Left colon (tissue), 2 donors: ENCODE results near the gene BMF. TPM values are rescaled to one million over a fixed set of nuclear protein-coding genes. Genes with fewer than 3 reads are reported as not detected.
"Not testable (repeated sequence)": the region's sequence is repeated elsewhere in the genome, so short reads cannot be mapped to it uniquely, and the experiment has no call there.

Source experiments
- ATAC-seq: fragments of 200-7000 bp; cut with Tn5 transposase; one replicate; pipeline ENCODE4 v1.9.1; 2020; ENCODE audit warnings: mild to moderate bottlenecking, moderate library complexity
- DNase-seq, 2 donors: peaks; one replicate each; pipeline ENCODE4 v3.0.0-alpha.2; 2020
- intact Hi-C, 2 donors: fragments of 100-400 bp; cut with DNase I in 1 of 2; cut with micrococcal nuclease in 1 of 2; formaldehyde crosslinking; loops; one replicate each; pipeline versions ENCODE4 v1.11.2 to v1.14.0; 2022; cut with DNase I, micrococcal nuclease
- long read RNA-seq: library from polyadenylated mRNA; unstranded; transcript quantifications from one replicate; pipeline ENCODE4 v2.0.0, GENCODE V29; 2021
- total RNA-seq, 2 donors: library from RNA; stranded (reverse); fragmentation: NEBNext Ultra II Directional; extraction: Animal tissue kit (Norgen Biotek cat#: 25700); gene quantifications; one replicate each; pipeline ENCODE4 v1.2.1, GENCODE V29; 2021
- donor health status: DM: no; HTN: no; CAD: no.
- donor health status: DM: yes; HTN: yes; CAD: no.

BMF gene, protein sequence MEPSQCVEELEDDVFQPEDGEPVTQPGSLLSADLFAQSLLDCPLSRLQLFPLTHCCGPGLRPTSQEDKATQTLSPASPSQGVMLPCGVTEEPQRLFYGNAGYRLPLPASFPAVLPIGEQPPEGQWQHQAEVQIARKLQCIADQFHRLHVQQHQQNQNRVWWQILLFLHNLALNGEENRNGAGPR
- total RNA-seq: 10 to 100 TPM in 1 of 2 donors, 1 to 10 TPM in 1; 7.0 to 25.4 TPM
- long read RNA-seq: 0 reads

DNA sequence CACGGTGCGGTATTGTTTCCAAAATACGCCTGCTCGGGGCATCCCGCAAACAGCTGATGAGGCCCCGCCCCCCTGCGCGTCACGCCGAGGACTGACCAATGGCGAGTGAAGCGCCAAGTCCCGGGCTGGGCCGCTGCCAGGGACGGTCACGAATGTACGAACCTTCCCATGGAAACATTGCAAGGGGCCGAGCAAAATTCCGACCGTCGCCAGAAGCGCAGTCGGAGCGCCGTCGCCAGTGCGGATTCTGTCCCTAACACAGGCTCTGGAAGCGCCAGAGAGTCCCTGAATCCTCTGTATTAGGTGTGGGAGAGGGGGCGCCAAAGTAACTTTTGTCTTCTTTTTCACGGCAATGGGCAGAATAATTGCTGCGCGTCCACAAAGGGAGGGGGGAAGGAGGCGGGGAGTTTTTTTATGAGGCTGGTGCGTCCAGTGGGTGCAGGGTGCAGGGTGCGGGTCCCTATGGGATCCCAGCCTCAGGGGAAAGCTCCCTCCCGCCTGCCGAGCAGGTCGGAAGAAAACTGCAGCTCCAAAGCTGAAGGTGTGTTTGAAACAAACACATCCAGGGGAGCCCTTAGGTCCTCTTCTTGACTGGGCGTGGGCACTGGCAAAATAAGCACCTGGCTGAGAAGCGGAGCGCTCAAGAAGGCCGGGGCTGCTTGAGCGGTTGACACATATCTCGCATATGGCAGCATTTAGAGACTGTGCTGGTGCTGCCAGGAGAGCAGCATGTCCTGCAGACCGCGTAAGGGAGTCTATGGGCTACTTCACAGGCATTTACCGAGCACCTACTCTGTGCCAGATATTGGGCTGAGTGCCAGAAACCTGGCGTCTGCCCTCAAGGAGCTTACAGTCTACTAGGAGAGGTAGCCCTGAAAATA, at the start of gene BMF:
Gene BMF (minus strand): TSS at position 25 of the 881 bp plus-strand sequence. CDS start 2,793 bp downstream, outside the sequence.
- intact Hi-C loops: loop anchor here in 1 of 2 donors (5.0 kb wide), 1 partner anchor 62 kb away; no protein-coding TSS in a partner anchor
- ATAC-seq (peak; percentile 72), DNase-seq (peak; percentile 100)

DNA sequence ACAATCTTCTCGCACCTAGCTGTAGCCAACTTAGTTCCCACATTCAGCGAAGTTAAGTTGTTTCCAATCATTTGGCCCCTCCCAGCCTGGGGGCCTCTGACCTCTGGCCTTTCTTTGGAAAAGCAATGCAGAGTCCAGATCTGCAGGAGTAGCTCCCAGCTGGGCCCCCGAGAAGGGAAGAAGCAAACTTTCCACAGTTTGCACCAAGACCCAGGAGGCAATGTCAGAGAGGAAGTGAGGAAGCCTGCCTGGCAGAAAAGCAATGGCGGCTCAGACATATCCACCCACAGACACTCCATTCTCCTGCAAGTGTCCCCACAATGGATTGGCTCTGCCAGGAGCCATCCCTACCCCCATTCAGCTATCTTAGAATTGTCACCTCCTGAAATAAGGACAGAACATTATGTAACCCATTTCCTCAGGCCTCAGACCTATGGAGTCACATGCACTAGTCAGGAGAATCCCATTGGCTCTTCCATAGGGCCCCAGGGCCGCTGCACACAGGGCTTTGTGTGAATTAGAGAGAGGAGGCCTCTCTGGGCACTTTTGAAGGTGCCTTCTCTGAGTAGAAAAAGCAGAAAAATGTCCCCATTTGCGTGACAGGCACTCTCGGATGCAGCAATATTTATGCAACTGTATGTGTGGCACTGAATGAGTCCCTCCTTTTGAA, 49.2 kb upstream of the BMF start:
- intact Hi-C loops: no loop called here
- ATAC-seq (no peak), DNase-seq (no peak)

DNA sequence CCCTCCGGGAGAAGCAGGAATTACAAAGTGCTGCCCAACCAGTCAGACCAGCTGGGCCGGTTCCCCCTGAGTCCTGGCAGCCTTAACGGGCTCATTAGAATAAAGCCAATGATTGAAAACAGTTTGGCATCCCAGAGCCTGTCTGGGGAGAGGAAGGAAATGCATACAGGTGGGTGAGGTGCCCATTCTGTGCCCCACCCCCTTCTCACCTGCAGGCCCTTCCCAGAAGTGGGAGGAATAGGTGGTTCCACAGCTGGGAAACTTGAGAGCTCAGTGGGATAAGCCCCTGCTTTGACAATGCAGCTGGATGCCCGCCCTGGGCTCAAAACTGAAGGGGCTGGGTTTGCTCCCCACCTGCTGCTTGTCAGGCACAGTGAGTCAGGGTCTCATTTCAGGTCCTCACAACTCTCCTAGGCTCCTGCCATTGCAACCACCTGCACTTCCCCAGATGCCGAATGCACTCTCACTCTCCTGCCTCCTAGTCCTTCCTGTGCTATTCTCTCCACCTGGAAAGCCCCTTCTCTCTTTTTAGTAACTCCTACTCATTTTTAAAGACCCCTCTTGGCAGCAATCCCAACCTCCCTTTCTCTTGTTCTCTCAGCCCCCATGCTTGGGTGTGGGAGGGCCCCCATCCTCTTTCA, 46.7 kb upstream of the BMF start:
- intact Hi-C loops: no loop called here
- ATAC-seq (peak; percentile 96), DNase-seq (peak; percentile 60 to 78)

DNA sequence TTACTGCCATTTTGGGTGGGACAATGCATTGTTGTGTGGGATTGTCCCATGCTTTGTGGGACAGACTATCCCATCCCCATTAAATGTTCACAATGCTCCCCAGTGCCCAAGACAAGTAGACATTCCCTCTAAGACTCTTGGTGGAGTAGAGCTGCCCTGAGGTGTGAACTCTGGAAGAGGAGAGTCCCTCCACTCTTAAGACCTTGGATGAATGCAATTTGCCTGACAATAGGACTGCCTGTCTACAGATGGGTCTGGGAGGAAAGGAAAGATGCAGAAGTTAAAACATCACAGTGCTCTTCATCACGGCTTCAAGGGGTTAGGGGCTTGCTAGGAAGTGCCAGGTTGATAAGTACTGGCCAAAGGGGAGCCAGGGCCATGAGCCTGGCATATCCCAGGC, 46.1 kb upstream of the BMF start:
- ATAC-seq, intact Hi-C loops, DNase-seq: not testable (repeated sequence)

DNA sequence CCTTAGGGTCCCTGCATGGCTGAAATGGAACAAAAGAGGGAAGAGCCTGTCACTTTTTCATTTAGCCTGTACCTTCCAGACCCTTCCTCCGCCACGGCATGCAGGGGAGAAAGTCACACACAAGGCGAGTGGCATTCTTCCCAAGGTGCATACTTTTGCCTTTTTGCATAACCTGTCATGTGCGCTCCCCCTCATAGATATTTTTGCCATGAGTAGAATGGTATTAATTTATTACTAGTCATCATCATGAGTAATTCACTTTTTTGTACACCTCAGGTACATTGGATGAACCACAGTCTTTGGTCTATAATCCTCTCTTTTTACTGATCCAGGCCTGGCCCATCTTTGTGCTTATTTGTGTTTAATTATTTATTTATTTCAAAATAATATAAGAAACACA, 43.3 kb upstream of the BMF start:
- no peak for ATAC-seq
- intact Hi-C loops: no loop called here
- no peak for DNase-seq

DNA sequence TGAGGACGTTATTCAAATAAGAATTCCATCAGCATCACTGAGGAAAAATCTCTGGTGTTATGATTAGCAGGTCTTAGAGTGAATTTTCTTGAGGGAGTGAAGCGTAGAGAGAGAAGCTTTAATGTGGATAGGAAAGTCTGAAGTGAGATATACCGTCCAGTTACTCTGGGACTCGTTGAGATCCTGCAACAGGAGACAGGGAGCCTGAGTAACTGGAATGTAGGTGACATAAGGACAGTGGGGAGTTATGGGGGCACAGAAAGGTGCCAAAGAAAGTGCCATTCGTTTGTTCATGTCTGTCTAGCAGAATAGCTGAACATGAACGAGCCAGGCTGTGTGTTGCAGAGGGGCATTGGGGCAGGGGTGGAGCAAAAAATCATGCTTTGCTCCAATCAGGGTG, 42.8 kb upstream of the BMF start:
- DNase-seq: no peak
- no peak for ATAC-seq
- intact Hi-C loops: no loop called here

DNA sequence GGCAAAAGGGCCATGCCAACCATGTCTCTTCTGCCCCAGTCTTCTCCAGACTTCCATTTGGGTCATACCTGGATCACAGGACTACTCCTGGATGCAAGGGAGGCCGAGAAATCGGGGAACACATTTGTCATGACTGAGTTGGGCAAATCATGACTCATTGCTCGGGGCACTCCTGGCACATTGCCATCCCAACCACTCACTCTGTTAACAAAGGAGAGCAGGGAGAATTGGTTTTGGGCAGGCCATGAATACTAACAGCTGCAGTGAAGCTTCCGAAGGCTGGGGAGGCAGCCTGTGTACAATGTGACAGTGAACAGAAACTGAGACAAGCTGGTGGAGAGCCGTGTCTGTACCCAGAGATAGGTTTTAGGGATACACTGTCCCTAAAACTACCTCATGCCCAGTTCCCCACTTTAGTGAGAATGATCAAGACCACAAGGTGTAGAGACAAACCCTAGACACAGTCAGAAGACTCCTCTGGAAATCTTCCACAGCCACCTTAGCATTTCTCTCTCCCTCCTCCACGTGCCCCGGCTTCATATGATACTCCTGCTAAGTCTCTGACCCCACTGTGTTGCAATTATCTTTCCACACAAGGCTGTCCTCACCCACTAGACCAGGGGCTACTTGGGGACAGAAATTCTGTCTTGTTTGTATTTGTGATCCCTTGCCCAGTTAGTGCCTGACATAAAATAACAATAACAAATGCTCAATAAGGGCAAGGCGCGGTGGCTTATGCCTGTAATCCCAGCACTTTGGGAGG, 41.7 kb upstream of the BMF start:
- intact Hi-C loops: no loop called here
- no peak for ATAC-seq
- peak in 1 of 2 donors; percentile 18 for DNase-seq

DNA sequence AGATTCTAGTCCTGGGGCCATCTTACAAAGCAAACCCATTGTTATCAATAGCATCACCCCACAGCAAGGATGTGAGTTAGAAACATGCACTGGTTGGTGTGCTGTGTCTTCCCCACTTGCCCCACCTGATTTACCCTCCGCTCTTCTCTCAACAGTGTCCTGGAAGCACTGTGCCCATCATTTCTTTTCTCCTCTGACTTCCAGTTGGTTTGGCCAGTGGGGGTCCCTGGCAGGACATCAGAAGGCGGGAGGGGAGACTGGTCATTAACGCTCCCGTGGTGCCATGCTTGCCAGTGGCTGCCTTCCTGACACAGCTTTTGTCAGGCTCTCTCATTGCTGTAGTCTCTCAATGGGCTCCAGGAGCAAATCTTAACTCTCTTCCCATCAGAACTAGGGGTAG, 40.7 kb upstream of the BMF start:
- intact Hi-C loops: no loop called here
- DNase-seq: no peak
- no peak for ATAC-seq

DNA sequence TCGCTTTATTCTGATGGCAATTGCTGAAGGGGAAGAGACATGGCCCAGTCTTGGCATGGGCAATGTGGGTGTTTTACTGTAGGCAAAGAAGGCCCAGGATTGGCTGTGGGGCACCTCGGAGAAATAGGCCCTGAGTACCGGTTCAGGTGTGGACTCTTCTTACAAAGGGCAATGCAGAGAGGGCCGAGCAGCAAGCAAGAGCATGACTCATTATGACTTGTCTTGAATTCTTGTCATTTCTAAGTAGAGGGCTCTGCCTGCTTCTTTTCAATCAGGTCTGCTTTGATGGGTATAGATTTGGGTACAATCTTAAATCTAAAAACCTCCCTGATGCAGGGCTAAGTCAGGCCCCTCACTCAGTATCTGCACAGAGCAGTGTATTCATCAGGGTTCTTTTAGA, 37.4 kb upstream of the BMF start:
- DNase-seq: no peak
- intact Hi-C loops: no loop called here
- no peak for ATAC-seq

DNA sequence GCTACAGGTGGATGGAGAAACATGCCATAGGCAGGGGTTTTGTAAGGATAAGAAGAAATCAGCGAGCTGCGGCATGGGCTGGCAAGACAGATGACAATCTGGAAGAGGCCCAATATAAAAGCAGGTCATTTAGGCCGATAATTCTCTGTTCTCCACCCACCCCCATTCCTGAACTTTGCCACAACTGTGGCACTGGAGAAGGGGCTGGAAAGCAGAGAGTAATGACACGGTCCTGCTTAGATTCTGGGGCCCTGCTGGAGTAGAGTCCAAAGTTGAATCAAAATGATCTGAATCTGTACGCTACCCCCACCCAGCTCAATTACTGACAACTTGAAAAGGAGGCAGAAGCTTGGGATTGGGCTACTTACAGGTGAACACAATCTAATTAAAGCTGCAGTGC, 33.7 kb upstream of the BMF start:
- no peak for ATAC-seq
- no peak for DNase-seq
- intact Hi-C loops: no loop called here

DNA sequence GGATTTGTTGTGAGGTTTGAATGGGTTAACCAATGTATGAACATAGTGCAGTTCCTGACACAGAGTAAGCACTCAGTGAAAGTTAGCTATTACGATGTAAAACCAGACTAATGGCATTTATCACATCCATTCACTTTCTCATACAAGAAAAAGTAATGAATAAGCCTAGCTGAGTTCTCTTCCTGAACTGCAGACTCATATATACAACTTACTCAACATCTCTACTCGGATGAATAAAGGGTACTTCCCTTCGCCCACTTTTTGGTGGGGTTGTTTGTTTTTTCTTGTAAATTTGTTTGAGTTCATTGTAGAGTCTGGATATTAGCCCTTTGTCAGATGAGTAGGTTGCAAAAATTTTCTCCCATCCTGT, 29.5 kb upstream of the BMF start:
- ATAC-seq, DNase-seq, intact Hi-C loops: not testable (repeated sequence)

DNA sequence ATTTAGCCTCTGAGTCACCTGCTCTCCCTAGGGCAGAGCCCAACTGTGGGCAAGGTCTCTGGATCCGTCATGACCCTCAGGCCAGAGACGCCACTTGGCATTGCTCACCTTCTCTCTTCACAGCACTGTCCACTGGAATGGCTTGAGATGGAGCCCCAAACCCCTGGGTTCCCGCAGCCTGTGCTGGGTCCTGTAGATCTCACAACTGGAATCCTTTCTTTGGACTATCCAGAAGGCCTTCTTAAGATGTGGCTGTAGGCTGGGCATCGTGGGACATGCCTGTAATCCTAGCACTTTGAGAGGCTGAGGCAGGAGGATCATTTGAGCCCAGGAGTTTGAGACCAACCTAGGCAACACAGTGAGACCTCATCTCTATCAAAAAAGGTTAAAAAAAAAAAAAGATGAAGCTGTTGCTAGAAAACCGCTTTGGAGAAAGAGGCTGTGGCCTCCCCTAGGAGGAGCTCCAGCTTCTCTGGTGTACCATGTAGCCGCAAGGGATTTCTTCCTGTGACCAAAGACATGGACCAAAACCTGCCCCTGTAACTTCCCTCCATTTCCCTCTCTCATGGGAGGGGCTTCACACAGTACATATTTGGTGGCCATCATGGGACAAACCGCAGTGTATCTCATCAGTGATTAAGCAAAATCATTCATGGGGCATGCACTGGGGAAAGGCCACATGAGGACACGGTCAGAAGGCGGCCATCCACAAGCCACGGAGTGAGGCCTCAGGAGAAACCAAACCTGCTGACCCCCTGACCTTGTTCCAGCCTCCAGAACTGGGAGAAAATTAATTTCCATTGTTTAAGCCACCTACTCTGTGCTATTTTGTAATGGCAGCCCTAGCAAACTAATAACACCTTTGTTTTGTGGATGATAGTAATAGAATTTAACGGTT, 28.9 kb upstream of the BMF start:
- ATAC-seq (no peak), DNase-seq (no peak)
- intact Hi-C loops: no loop called here

DNA sequence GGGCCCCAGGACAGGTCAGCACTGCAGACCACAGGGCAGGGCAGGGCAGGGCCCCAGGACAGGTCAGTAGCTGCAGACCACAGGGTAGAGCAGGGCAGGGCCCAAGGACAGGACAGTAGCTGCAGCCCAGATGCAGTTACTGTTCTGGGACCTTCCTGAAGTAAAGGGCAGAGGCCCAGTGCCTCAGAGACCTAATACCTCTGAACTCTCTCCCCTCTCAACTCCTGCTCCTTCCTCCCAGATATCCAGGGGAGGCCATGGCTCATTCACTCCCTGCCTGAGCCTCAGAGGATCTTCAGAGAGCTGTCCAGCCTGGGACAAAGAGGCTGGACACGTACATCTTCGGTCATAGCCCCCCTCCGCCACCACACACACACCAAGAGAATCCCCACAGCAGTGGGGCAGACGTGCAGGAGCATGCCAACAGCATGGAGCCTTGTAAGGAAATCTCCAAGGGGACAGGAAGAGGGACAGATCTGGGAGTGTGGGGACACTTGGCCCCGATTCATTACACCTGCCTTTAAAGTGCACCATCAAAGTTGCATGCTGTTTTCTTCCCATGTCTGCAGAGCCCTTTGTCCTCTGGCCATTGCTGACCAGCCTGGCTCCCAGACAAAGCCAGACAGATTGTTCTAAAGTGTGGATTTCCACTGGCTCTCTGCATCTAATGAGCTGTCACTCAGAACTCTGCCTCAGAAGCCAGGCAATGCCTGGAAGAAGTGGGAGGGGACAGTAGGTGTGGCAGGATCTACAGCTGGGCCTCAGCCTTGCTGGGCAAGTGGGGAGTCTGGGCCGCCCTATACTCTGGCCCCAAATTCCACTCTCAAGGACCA, 28.0 kb upstream of the BMF start:
- DNase-seq (no peak), ATAC-seq (no peak)
- intact Hi-C loops: no loop called here

DNA sequence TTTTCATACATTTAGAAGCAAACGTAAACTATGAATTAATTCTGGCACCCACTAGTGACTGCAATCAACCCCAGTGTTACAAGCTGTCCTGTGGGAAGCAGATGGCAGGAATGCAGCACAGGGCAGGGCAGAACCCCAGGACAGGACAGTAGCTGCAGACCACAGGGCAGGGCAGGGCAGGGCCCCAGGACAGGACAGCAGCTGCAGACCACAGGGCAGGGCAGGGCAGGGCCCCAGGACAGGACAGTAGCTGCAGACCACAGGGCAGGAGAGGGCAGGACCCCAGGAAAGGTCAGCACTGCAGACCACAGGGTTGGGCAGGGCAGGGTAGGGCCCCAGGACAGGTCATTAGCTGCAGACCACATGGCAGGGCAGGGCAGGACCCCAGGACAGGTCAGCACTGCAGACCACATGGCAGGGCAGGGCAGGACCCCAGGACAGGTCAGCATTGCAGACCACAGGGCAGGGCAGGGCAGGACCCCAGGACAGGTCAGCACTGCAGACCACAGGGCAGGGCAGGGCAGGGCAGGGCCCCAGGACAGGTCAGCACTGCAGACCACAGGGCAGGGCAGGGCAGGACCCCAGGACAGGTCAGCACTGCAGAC, 27.3 kb upstream of the BMF start:
- ATAC-seq, intact Hi-C loops, DNase-seq: not testable (repeated sequence)

DNA sequence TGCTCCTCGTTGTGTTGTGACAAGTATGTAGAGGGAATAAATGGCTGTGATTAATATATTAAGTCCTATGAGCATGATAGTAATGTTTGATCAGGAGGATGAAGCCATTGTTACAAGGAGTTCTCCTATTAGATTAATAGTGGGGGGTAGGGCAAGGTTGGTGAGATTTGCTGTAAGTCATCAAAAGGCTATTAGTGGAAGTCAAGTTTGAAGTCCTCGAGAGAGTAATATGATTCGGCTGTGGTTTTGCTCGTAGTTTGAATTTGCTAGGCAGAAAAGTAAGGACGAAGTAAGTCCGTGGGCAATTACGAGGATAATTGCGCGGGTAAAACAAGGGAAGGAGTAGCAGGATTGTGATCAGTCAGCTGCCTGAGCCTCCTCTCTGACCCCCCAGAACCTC, 26.2 kb upstream of the BMF start:
- DNase-seq (no peak), ATAC-seq (no peak)
- intact Hi-C loops: no loop called here

DNA sequence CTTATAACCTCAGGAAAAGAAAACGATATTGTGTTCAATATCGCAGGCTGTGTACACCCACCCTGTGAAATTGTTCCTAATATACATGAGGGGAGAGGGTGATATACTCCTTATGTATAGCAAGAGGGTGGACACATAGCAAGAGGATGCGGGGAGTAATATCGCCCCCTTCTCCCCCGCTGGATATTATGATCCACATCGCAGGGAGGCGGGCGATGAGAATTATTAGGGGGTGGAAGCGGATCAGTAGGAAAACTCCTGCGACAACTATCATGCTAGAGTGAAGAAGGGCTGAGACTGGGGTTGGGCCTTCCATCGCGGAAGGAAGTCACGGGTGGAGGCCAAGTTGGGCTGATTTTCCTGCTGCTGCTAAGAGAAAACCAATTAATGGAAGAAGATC, 24.9 kb upstream of the BMF start:
- intact Hi-C loops: no loop called here
- no peak for DNase-seq
- no peak for ATAC-seq
